IMR-90 (cell line): Measurements from ENCODE around the gene STXBP2. TPM values are rescaled to one million over a fixed set of nuclear protein-coding genes. Genes with fewer than 3 reads are reported as not detected.

Experiments
- ATAC-seq: fragments of 200-7000 bp; cut with Tn5 transposase; 2 replicates; pipeline ENCODE4 v1.9.1; 2020; ENCODE audit warnings: low read depth, mild to moderate bottlenecking, moderate library complexity
- BruUV-seq: library from RNA; stranded (reverse); fragments of 400-500 nt; replicated peaks from 2 replicates; lab custom pipeline; 2021; lab: Mats Ljungman, UMichigan
- CTCF ChIA-PET: fragments of 300-600 bp; formaldehyde crosslinking; extraction: SDS; loops from one replicate; lab custom pipeline; 2021; ENCODE audit warnings: antibody characterized with exemption; lab: Yijun Ruan, JAX
- POLR2A ChIA-PET: fragments of 300-600 bp; sonication (Branson Sonifier 250); formaldehyde crosslinking; loops from one replicate; lab custom pipeline; 2022; ENCODE audit warnings: antibody characterized with exemption; ENCODE audit not compliant: unreplicated experiment; lab: Charles Lee
- DNase-seq: peaks from one replicate; pipeline ENCODE4 v3.0.0; 2013
- H2AFZ ChIP-seq: replicated peaks from 2 replicates; pipeline ENCODE3; 2013; ENCODE audit warnings: low read length, mild to moderate bottlenecking; ENCODE audit not compliant: poor library complexity
- H2AK5ac ChIP-seq: 2 replicates; pipeline ENCODE4 v1.6.1; 2013; ENCODE audit warnings: low read depth, low read length, inconsistent platforms
- H2AK9ac ChIP-seq: replicated peaks from 2 replicates; pipeline ENCODE3; 2013; ENCODE audit warnings: mild to moderate bottlenecking, low read depth, low read length, moderate library complexity; ENCODE audit not compliant: poor library complexity
- H2BK120ac ChIP-seq: 2 replicates; pipeline ENCODE4 v1.6.1; 2013; ENCODE audit warnings: low read depth, low read length, inconsistent platforms
- H2BK15ac ChIP-seq: 3 replicates; pipeline ENCODE4 v1.6.1; 2013; ENCODE audit warnings: low read depth, low read length, inconsistent platforms
- H2BK20ac ChIP-seq: 2 replicates; pipeline ENCODE4 v1.6.1; 2013; ENCODE audit warnings: low read depth, mild to moderate bottlenecking, inconsistent platforms, low read length, moderate library complexity
- H2BK5ac ChIP-seq: 2 replicates; pipeline ENCODE4 v1.6.1; 2013; ENCODE audit warnings: mild to moderate bottlenecking, low read depth, low read length, inconsistent platforms; ENCODE audit not compliant: poor library complexity, severe bottlenecking
- H3K14ac ChIP-seq: replicated peaks from 2 replicates; pipeline ENCODE4 v1.6.1; 2013; ENCODE audit warnings: low read depth, low read length, inconsistent platforms
- H3K18ac ChIP-seq: 2 replicates; pipeline ENCODE4 v1.6.1; 2013; ENCODE audit warnings: low read depth, low read length, control low read depth
- H3K23ac ChIP-seq: 2 replicates; pipeline ENCODE4 v1.6.1; 2013; ENCODE audit warnings: low read depth, low read length, inconsistent platforms
- H3K27ac ChIP-seq: 2 replicates; pipeline ENCODE4 v1.5.1; 2013; ENCODE audit warnings: mild to moderate bottlenecking, control low read depth, low read length; ENCODE audit not compliant: insufficient read depth
- H3K27me3 ChIP-seq: 2 replicates; pipeline ENCODE4 v1.6.1; 2013; ENCODE audit warnings: low read length; ENCODE audit not compliant: control insufficient read depth, insufficient read depth
- H3K36me3 ChIP-seq: 2 replicates; pipeline ENCODE4 v1.6.1; 2013; ENCODE audit warnings: low read length, mixed read lengths; ENCODE audit not compliant: control insufficient read depth, insufficient read depth
- H3K4ac ChIP-seq: 2 replicates; pipeline ENCODE4 v1.6.1; 2013; ENCODE audit warnings: low read depth, low read length, inconsistent platforms
- H3K4me1 ChIP-seq: 2 replicates; pipeline ENCODE4 v1.6.1; 2013; ENCODE audit warnings: low read length, mixed read lengths; ENCODE audit not compliant: control insufficient read depth, insufficient read depth
- H3K4me2 ChIP-seq: 2 replicates; pipeline ENCODE4 v1.6.1; 2013; ENCODE audit warnings: low read depth, mild to moderate bottlenecking, control low read depth, low read length, moderate library complexity
- H3K4me3 ChIP-seq: 2 replicates; pipeline ENCODE4 v1.5.1; 2013; ENCODE audit warnings: low read depth, mild to moderate bottlenecking, control low read depth, low read length, moderate library complexity; ENCODE audit not compliant: insufficient read depth
- H3K56ac ChIP-seq: 2 replicates; pipeline ENCODE4 v1.6.1; 2013; ENCODE audit warnings: low read length, inconsistent platforms; ENCODE audit not compliant: insufficient read depth; ENCODE audit errors: extremely low read depth
- H3K79me1 ChIP-seq, 2 experiments: 2 replicates each; pipeline ENCODE4 v1.6.1; 2013; ENCODE audit warnings: low read length in 2 of 2, inconsistent platforms in 1 of 2, low read depth in 1 of 2
- H3K9ac ChIP-seq: 2 replicates; pipeline ENCODE4 v1.6.1; 2013; ENCODE audit warnings: low read depth, low read length, control low read depth
- H3K9me1 ChIP-seq: 2 replicates; pipeline ENCODE4 v1.6.1; 2013; ENCODE audit warnings: low read length, inconsistent platforms; ENCODE audit not compliant: insufficient read depth
- H3K9me3 ChIP-seq: 2 replicates; pipeline ENCODE4 v1.6.1; 2013; ENCODE audit warnings: low read length; ENCODE audit not compliant: control insufficient read depth, insufficient read depth
- H4K20me1 ChIP-seq: 2 replicates; pipeline ENCODE4 v1.6.1; 2013; ENCODE audit warnings: low read length, inconsistent platforms; ENCODE audit not compliant: insufficient read depth
- H4K5ac ChIP-seq: 2 replicates; pipeline ENCODE4 v1.6.1; 2013; ENCODE audit warnings: mild to moderate bottlenecking, low read depth, low read length, control low read depth
- H4K8ac ChIP-seq, 2 experiments: 2 replicates each; pipeline ENCODE4 v1.6.1; 2013; ENCODE audit warnings: low read depth in 2 of 2, low read length in 2 of 2, control low read depth in 1 of 2, inconsistent platforms in 1 of 2
- H4K91ac ChIP-seq: 2 replicates; pipeline ENCODE4 v1.6.1; 2013; ENCODE audit warnings: low read depth, low read length, inconsistent platforms; ENCODE audit not compliant: insufficient read depth
- BHLHE40 ChIP-seq: fragments of 150-350 bp; IDR thresholded peaks from 2 replicates; pipeline ENCODE4 v1.6.1; 2016; ENCODE audit warnings: mild to moderate bottlenecking, low read depth, low read length
- CEBPB ChIP-seq: IDR thresholded peaks from 2 replicates; pipeline ENCODE4 v1.6.1; 2012; ENCODE audit warnings: low read depth, low read length, improper control_type of control experiment
- CHD1 ChIP-seq: IDR thresholded peaks from 2 replicates; pipeline ENCODE4 v1.6.1; 2012; ENCODE audit warnings: low read depth, low read length, improper control_type of control experiment
- FOS ChIP-seq: fragments of 150-350 bp; IDR thresholded peaks from 2 replicates; pipeline ENCODE4 v1.6.1; 2016; ENCODE audit warnings: low read depth, low read length
- MAZ ChIP-seq: IDR thresholded peaks from 2 replicates; pipeline ENCODE4 v1.6.1; 2012; ENCODE audit warnings: low read depth, mild to moderate bottlenecking, low read length, improper control_type of control experiment, moderate library complexity, borderline replicate concordance
- MXI1 ChIP-seq: IDR thresholded peaks from 2 replicates; pipeline ENCODE4 v1.6.1; 2012; ENCODE audit warnings: low read depth, mild to moderate bottlenecking, low read length, moderate library complexity, borderline replicate concordance
- NFE2L2 ChIP-seq: fragments of 150-350 bp; IDR thresholded peaks from 2 replicates; pipeline ENCODE4 v1.6.1; 2016; ENCODE audit warnings: low read depth, mild to moderate bottlenecking, low read length
- POLR2A ChIP-seq: IDR thresholded peaks from 2 replicates; pipeline ENCODE4 v1.6.1; 2012; ENCODE audit warnings: mild to moderate bottlenecking, low read depth, low read length
- RCOR1 ChIP-seq: IDR thresholded peaks from 2 replicates; pipeline ENCODE4 v1.6.1; 2012; ENCODE audit warnings: mild to moderate bottlenecking, low read length, improper control_type of control experiment; ENCODE audit not compliant: insufficient replicate concordance
- RFX5 ChIP-seq: IDR thresholded peaks from 2 replicates; pipeline ENCODE4 v1.8.0; 2012; ENCODE audit warnings: low read depth, mild to moderate bottlenecking, low read length, moderate library complexity
- SMC3 ChIP-seq: fragments of 150-350 bp; IDR thresholded peaks from 2 replicates; pipeline ENCODE4 v1.6.1; 2016; ENCODE audit warnings: low read depth, mild to moderate bottlenecking, antibody characterized with exemption, low read length, moderate library complexity
- WGBS, 2 experiments: methylation state at CpG; one replicate each; pipeline versions ENCODE4 v1.1.5 to v1.1.7; 2013; ENCODE audit warnings: missing lambda C conversion rate in 2 of 2; ENCODE audit not compliant: insufficient read length in 1 of 2; ENCODE audit errors: extremely low coverage in 2 of 2; 5-methylcytosine and 5-hydroxymethylcytosine counted together
- dilution Hi-C: fragments of 300-500 bp; cut with HindIII; formaldehyde crosslinking; loops from one replicate; pipeline ENCODE4 v1.14.3; 2018; ENCODE audit warnings: low sequenced_read_pairs; ENCODE audit not compliant: unreplicated experiment
- in situ Hi-C: fragments of 300-500 bp; cut with MboI; formaldehyde crosslinking; loops from 3 replicates; pipeline ENCODE4 v1.14.3; 2019; ENCODE audit warnings: low sequenced_read_pairs, inconsistent platforms, mixed read lengths
- intact Hi-C: fragments of 100-400 bp; cut with micrococcal nuclease; formaldehyde crosslinking; loops from 2 replicates; pipeline ENCODE4 v1.10.0; 2022
- polyA plus RNA-seq, 3 experiments: library from polyadenylated mRNA; depleted of rRNA; stranded (reverse); fragments of >200 nt; gene quantifications; 2 replicates each; pipeline ENCODE4 v1.2.3, GENCODE V29; 2012; ENCODE audit warnings: low replicate concordance in 1 of 3
- total RNA-seq: library from RNA; depleted of rRNA; stranded (reverse); fragments of >200 nt; gene quantifications from 2 replicates; pipeline ENCODE4 v1.2.3, GENCODE V29; 2012
- TF ChIP-seq, protein P1 (sequence below): fragments of 150-350 bp; IDR thresholded peaks from 2 replicates; pipeline ENCODE4 v1.6.1; 2016; ENCODE audit warnings: low read depth, mild to moderate bottlenecking, low read length, moderate library complexity, borderline replicate concordance
- TF ChIP-seq, protein P2 (sequence below): fragments of 150-350 bp; IDR thresholded peaks from 2 replicates; pipeline ENCODE4 v1.6.1; 2017; ENCODE audit warnings: mild to moderate bottlenecking, antibody characterized with exemption, low read length, low read depth

Gene STXBP2
- total and polyA plus RNA-seq, 2 of the 4 experiments (the other 2 are of a cell fraction): 3.9 to 12.6 TPM

DNA sequence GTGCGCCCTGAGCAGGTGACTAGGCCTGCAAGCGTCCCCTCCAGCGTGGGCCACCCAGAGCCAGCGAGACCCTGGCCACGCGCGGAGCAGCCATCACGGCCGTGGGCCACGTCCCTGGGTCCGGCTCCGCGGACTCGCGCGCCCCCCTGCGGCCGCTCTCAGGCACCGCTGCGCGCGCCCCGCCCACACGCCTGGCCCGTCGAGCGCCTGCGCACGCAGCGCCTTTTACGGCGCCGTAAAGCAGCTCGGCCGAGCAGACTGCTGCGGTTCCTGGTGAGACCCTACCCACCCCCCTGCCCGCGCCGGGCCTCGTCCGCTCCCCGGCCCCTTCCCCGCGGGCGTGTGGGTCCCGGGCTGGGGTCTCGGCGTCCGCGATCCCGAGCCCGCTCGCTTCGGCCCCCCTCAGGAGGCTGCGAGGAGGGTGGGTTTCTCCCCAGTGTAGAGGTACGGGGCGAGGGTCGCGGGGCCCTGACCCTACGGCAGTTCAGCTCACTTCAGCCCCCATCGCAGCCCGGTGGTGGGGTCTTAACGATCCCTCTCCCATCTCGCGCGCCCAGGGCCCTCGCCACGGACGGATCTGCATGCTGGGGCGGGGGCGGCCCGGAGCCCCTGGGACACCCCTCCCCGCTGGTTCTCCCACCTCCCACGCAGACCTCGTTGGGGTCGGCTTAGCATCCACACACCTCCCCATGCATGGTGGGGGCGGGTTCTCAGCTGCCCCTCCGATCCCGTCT is 43.9 kb downstream of the STXBP2 start, which contains the start of gene TRAPPC5:
Gene TRAPPC5 (plus strand): TSS at position 228 of the 734 bp plus-strand sequence. CDS start 1,421 bp downstream, outside the sequence.
- peak; percentile 76 for DNase-seq
- BruUV-seq: no TSS peak
- Histone ChIP-seq H3K4me3 (peak within 1 kb of the TSS; percentile 87), H2BK15ac (no peak within 1 kb of the TSS), H3K4ac (peak within 1 kb of the TSS; percentile 90), H2BK20ac (no peak within 1 kb of the TSS), H3K14ac (peak within 1 kb of the TSS; percentile 85), H2BK120ac (peak within 1 kb of the TSS; percentile 59; the same call in 1 of the 2 replicates), H2AK9ac (peak within 1 kb of the TSS; percentile 99), H4K8ac (peak within 1 kb of the TSS; percentile 89 to 99), H3K18ac (no peak within 1 kb of the TSS; the same call in 1 of the 2 replicates), H2AFZ (peak within 1 kb of the TSS; percentile 100), H4K91ac (peak within 1 kb of the TSS; percentile 55), H3K4me1 (peaks cover 4% of the 10 kb centered on the region; the same call in 1 of the 2 replicates), H4K5ac (peak within 1 kb of the TSS; percentile 95), H3K9me3 (no peaks in the 10 kb centered on the region), H3K27me3 (peaks cover 8% of the 10 kb centered on the region), H2AK5ac (peak within 1 kb of the TSS; percentile 88), H2BK5ac (peak within 1 kb of the TSS; percentile 73), H3K56ac (peak within 1 kb of the TSS; percentile 40), H3K23ac (peak within 1 kb of the TSS; percentile 49; the same call in 1 of the 2 replicates), H4K20me1 (peaks cover 10% of the 10 kb centered on the region), H3K9me1 (peaks cover 3% of the 10 kb centered on the region), H3K9ac (peak within 1 kb of the TSS; percentile 82), H3K79me1 (peaks cover 0 to 28% of the 10 kb centered on the region in 2 experiments; a peak in 3 of 4 replicates), H3K36me3 (peaks cover 11% of the 10 kb centered on the region; the same call in 1 of the 2 replicates), H3K27ac (peak within 1 kb of the TSS; percentile 86), H3K4me2 (peak within 1 kb of the TSS; percentile 93)
- WGBS, 2 experiments: 0% methylated on average over 5 of the region's 79 CpGs; no CpG with 5 or more reads in 1 of the 2 experiments
- intact Hi-C loops: loop anchor here (1.0 to 2.0 kb wide), 5 partner anchors 28 to 326 kb away; partner anchors contain the start of genes PET100 and XAB2
- in situ Hi-C loops: loop anchor here (10.0 kb wide), 1 partner anchor 114 kb away; no protein-coding TSS in a partner anchor
- peak; percentile 93 for ATAC-seq
- dilution Hi-C loops: no loop called here
- ChIA-PET CTCF (interaction anchor here (0.5 to 1.3 kb wide), 13 partner anchors 12 to 610 kb away, joined by 3 to 10 read pairs (median 4); partner anchors contain the start of genes PET100, RETN and XAB2), POLR2A (interaction anchor here (0.6 to 0.7 kb wide), 2 partner anchors 116 to 119 kb away, joined by 3 to 4 read pairs; no protein-coding TSS in a partner anchor)
- no peak for TF ChIP-seq RFX5
- TF ChIP-seq CEBPB: no peak
- peak; percentile 70 for TF ChIP-seq SMC3
- peak; percentile 76; the same call in 1 of the 2 replicates for TF ChIP-seq MAZ
- 0 out of 2 replicates have a peak, but pooled peaks have one; percentile 25 for TF ChIP-seq MXI1
- TF ChIP-seq POLR2A: no peak
- no peak for TF ChIP-seq NFE2L2
- TF ChIP-seq, protein P1, sequence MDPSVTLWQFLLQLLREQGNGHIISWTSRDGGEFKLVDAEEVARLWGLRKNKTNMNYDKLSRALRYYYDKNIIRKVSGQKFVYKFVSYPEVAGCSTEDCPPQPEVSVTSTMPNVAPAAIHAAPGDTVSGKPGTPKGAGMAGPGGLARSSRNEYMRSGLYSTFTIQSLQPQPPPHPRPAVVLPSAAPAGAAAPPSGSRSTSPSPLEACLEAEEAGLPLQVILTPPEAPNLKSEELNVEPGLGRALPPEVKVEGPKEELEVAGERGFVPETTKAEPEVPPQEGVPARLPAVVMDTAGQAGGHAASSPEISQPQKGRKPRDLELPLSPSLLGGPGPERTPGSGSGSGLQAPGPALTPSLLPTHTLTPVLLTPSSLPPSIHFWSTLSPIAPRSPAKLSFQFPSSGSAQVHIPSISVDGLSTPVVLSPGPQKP: no peak
- TF ChIP-seq, protein P2, sequence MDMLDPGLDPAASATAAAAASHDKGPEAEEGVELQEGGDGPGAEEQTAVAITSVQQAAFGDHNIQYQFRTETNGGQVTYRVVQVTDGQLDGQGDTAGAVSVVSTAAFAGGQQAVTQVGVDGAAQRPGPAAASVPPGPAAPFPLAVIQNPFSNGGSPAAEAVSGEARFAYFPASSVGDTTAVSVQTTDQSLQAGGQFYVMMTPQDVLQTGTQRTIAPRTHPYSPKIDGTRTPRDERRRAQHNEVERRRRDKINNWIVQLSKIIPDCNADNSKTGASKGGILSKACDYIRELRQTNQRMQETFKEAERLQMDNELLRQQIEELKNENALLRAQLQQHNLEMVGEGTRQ: no peak
- TF ChIP-seq CHD1: no peak
- no peak for TF ChIP-seq RCOR1
- TF ChIP-seq BHLHE40: no peak
- no peak for TF ChIP-seq FOS
